HepG2 (cell line): ENCODE measurements around the gene PRPSAP1. TPM values are rescaled to one million over a fixed set of nuclear protein-coding genes. Genes with fewer than 3 reads are reported as not detected.

ENCODE experiments used
- AHDC1 ChIP-seq: sonication (generic); formaldehyde crosslinking; IDR thresholded peaks from 2 replicates; pipeline ENCODE4 v1.5.1; 2020; ENCODE audit warnings: mild to moderate bottlenecking, missing genetic modification reagents, borderline replicate concordance
- DNMT1 ChIP-seq: sonication (generic); formaldehyde crosslinking; IDR thresholded peaks from 2 replicates; pipeline ENCODE4 v1.5.1; 2020; ENCODE audit warnings: mild to moderate bottlenecking, missing genetic modification reagents
- GLMP ChIP-seq: sonication (generic); formaldehyde crosslinking; IDR thresholded peaks from 2 replicates; pipeline ENCODE4 v1.9.0; 2021; ENCODE audit warnings: missing genetic modification reagents, mild to moderate bottlenecking, borderline replicate concordance
- HOXA3 ChIP-seq: sonication (generic); formaldehyde crosslinking; IDR thresholded peaks from 2 replicates; pipeline ENCODE4 v1.5.0; 2020; ENCODE audit warnings: missing genetic modification reagents
- PAF1 ChIP-seq: IDR thresholded peaks from 2 replicates; pipeline ENCODE4 v1.6.1; 2016; ENCODE audit warnings: missing genetic modification reagents, missing compliant biosample characterization
- RFXANK ChIP-seq: IDR thresholded peaks from 2 replicates; pipeline ENCODE4 v1.6.1; 2016
- SOX13 ChIP-seq, 3 experiments: fragments of 450-650 bp in 1 of 3; sonication (generic) in 1 of 3; formaldehyde crosslinking in 1 of 3; IDR thresholded peaks in 2 of 3; conservative IDR thresholded peaks in 1 of 3; 2 replicates each; pipeline versions ENCODE4 v1.5.0 to v1.6.1; 2016 to 2020; ENCODE audit warnings: antibody characterized with exemption in 1 of 3, mild to moderate bottlenecking in 1 of 3, missing compliant biosample characterization in 1 of 3, missing genetic modification reagents in 1 of 3, moderate library complexity in 1 of 3
- THYN1 ChIP-seq: sonication (generic); formaldehyde crosslinking; IDR thresholded peaks from 2 replicates; pipeline ENCODE4 v1.8.1; 2023; ENCODE audit warnings: low read depth, mild to moderate bottlenecking, moderate library complexity, missing genetic modification reagents, borderline replicate concordance
- ZNF563 ChIP-seq: sonication (generic); formaldehyde crosslinking; IDR thresholded peaks from 2 replicates; pipeline ENCODE4 v1.8.0; 2022; ENCODE audit warnings: mild to moderate bottlenecking, moderate library complexity, missing genetic modification reagents
- ZNF598 ChIP-seq: sonication (generic); formaldehyde crosslinking; IDR thresholded peaks from 2 replicates; pipeline ENCODE4 v1.5.1; 2020; ENCODE audit warnings: mild to moderate bottlenecking, missing genetic modification reagents, borderline replicate concordance
- polyA plus RNA-seq, 8 experiments: library from polyadenylated mRNA; depleted of rRNA in 3 of 8; stranded (reverse) in 7 of 8; unstranded in 1 of 8; fragments of >200 nt; fragmentation: Illumina TruSeq in 4 of 8; extraction: Trizol in 4 of 8; gene quantifications; 2 replicates each; pipeline versions ENCODE4 v1.2.1 to v1.2.3, GENCODE V29; 2011 to 2016; ENCODE audit warnings: low read depth in 4 of 8, missing spikeins in 1 of 8, mixed read lengths in 1 of 8; ENCODE audit not compliant: insufficient read depth in 1 of 8
- total RNA-seq, 5 experiments: library from RNA; depleted of rRNA; stranded (reverse); fragments of >200 nt; fragmentation: Illumina TruSeq; extraction: Trizol; gene quantifications; 2 replicates each; pipeline ENCODE4 v1.2.3, GENCODE V29; 2016; ENCODE audit warnings: low read depth in 1 of 5
- TF ChIP-seq, protein P1 (sequence below): IDR thresholded peaks from 2 replicates; pipeline ENCODE4 v1.6.1; 2012; ENCODE audit warnings: low read length, improper control_type of control experiment
- TF ChIP-seq, protein P2 (sequence below): sonication (generic); formaldehyde crosslinking; IDR thresholded peaks from 2 replicates; pipeline ENCODE4 v1.4.0; 2020; ENCODE audit warnings: missing genetic modification reagents
- TF ChIP-seq, protein P3 (sequence below): sonication (generic); formaldehyde crosslinking; IDR thresholded peaks from 2 replicates; pipeline ENCODE4 v1.4.0; 2020; ENCODE audit warnings: missing genetic modification reagents

The PRPSAP1 gene
- total and polyA plus RNA-seq, 2 of the 13 experiments (the other 11 are each of a cell fraction or from before 2014, with no cell fraction given), result 91.1 to 314 TPM

- no peak; the same call in 1 of the 2 replicates for TF ChIP-seq HOXA3 (CRISPR knock-in tag)
- TF ChIP-seq SOX13 (IDR thresholded peaks at IDR 0.05), result no peak
- TF ChIP-seq SOX13 (CRISPR knock-in tag; conservative IDR thresholded peaks at IDR 0.05 in 1 of 2, IDR thresholded peaks at IDR 0.05 in 1 of 2), result no peak
- TF ChIP-seq AHDC1 (CRISPR knock-in tag), result peak; percentile 62; the same call in 1 of the 2 replicates
- no peak for TF ChIP-seq ZNF563
- TF ChIP-seq ZNF598 (CRISPR knock-in tag), result no peak
- no peak for TF ChIP-seq GLMP (CRISPR knock-in tag)
- TF ChIP-seq, protein P1, sequence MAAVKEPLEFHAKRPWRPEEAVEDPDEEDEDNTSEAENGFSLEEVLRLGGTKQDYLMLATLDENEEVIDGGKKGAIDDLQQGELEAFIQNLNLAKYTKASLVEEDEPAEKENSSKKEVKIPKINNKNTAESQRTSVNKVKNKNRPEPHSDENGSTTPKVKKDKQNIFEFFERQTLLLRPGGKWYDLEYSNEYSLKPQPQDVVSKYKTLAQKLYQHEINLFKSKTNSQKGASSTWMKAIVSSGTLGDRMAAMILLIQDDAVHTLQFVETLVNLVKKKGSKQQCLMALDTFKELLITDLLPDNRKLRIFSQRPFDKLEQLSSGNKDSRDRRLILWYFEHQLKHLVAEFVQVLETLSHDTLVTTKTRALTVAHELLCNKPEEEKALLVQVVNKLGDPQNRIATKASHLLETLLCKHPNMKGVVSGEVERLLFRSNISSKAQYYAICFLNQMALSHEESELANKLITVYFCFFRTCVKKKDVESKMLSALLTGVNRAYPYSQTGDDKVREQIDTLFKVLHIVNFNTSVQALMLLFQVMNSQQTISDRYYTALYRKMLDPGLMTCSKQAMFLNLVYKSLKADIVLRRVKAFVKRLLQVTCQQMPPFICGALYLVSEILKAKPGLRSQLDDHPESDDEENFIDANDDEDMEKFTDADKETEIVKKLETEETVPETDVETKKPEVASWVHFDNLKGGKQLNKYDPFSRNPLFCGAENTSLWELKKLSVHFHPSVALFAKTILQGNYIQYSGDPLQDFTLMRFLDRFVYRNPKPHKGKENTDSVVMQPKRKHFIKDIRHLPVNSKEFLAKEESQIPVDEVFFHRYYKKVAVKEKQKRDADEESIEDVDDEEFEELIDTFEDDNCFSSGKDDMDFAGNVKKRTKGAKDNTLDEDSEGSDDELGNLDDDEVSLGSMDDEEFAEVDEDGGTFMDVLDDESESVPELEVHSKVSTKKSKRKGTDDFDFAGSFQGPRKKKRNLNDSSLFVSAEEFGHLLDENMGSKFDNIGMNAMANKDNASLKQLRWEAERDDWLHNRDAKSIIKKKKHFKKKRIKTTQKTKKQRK, result no peak
- TF ChIP-seq THYN1, result no peak
- TF ChIP-seq, protein P2, sequence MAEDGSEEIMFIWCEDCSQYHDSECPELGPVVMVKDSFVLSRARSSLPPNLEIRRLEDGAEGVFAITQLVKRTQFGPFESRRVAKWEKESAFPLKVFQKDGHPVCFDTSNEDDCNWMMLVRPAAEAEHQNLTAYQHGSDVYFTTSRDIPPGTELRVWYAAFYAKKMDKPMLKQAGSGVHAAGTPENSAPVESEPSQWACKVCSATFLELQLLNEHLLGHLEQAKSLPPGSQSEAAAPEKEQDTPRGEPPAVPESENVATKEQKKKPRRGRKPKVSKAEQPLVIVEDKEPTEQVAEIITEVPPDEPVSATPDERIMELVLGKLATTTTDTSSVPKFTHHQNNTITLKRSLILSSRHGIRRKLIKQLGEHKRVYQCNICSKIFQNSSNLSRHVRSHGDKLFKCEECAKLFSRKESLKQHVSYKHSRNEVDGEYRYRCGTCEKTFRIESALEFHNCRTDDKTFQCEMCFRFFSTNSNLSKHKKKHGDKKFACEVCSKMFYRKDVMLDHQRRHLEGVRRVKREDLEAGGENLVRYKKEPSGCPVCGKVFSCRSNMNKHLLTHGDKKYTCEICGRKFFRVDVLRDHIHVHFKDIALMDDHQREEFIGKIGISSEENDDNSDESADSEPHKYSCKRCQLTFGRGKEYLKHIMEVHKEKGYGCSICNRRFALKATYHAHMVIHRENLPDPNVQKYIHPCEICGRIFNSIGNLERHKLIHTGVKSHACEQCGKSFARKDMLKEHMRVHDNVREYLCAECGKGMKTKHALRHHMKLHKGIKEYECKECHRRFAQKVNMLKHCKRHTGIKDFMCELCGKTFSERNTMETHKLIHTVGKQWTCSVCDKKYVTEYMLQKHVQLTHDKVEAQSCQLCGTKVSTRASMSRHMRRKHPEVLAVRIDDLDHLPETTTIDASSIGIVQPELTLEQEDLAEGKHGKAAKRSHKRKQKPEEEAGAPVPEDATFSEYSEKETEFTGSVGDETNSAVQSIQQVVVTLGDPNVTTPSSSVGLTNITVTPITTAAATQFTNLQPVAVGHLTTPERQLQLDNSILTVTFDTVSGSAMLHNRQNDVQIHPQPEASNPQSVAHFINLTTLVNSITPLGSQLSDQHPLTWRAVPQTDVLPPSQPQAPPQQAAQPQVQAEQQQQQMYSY (CRISPR knock-in tag), result no peak
- TF ChIP-seq RFXANK, result no peak
- no peak for TF ChIP-seq PAF1
- no peak for TF ChIP-seq DNMT1 (CRISPR knock-in tag)
- TF ChIP-seq, protein P3, sequence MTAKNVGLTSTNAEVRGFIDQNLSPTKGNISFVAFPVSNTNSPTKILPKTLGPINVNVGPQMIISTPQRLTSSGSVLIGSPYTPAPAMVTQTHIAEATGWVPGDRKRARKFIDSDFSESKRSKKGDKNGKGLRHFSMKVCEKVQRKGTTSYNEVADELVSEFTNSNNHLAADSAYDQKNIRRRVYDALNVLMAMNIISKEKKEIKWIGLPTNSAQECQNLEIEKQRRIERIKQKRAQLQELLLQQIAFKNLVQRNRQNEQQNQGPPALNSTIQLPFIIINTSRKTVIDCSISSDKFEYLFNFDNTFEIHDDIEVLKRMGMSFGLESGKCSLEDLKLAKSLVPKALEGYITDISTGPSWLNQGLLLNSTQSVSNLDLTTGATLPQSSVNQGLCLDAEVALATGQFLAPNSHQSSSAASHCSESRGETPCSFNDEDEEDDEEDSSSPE (CRISPR knock-in tag), result no peak
Observed at GRCh38 chr17:76353004-76353598, 615 bp downstream of the PRPSAP1 start (continued).
